Hepatocyte (in vitro differentiated cells): ENCODE data around the gene CACNB4. TPM values are rescaled to one million over a fixed set of nuclear protein-coding genes. Genes with fewer than 3 reads are reported as not detected.

Experiments
- DNase-seq: peaks from one replicate; pipeline ENCODE4 v3.0.0-alpha.2; 2016; ENCODE audit warnings: low spot score
- H2AFZ ChIP-seq: fragments of 200-600 bp; sonication (generic); 2 replicates; pipeline ENCODE4 v1.6.0; 2016; ENCODE audit warnings: antibody characterized with exemption, mild to moderate bottlenecking
- H3K27ac ChIP-seq: fragments of 200-600 bp; sonication (generic); 2 replicates; pipeline ENCODE4 v1.5.1; 2016; ENCODE audit warnings: mild to moderate bottlenecking
- H3K27me3 ChIP-seq: fragments of 200-600 bp; sonication (generic); 2 replicates; pipeline ENCODE4 v1.6.1; 2016
- H3K36me3 ChIP-seq: fragments of 200-600 bp; sonication (generic); replicated peaks from 2 replicates; pipeline ENCODE4 v1.5.1; 2016; ENCODE audit warnings: low read depth; ENCODE audit not compliant: insufficient read depth
- H3K4me1 ChIP-seq: fragments of 200-600 bp; sonication (generic); 2 replicates; pipeline ENCODE4 v1.5.1; 2016; ENCODE audit warnings: mild to moderate bottlenecking, moderate library complexity; ENCODE audit not compliant: insufficient read depth
- H3K4me2 ChIP-seq: fragments of 200-600 bp; sonication (generic); 2 replicates; pipeline ENCODE4 v1.6.0; 2016
- H3K4me3 ChIP-seq: fragments of 200-600 bp; sonication (generic); 2 replicates; pipeline ENCODE4 v1.5.1; 2016; ENCODE audit warnings: mild to moderate bottlenecking
- H3K79me2 ChIP-seq: fragments of 200-600 bp; sonication (generic); 2 replicates; pipeline ENCODE4 v1.6.0; 2017; ENCODE audit warnings: mild to moderate bottlenecking
- H3K9me2 ChIP-seq: fragments of 200-600 bp; sonication (generic); replicated peaks from 2 replicates; pipeline ENCODE4 v1.6.0; 2017; ENCODE audit warnings: mild to moderate bottlenecking; ENCODE audit not compliant: insufficient read depth
- H3K9me3 ChIP-seq: fragments of 200-600 bp; sonication (generic); 2 replicates; pipeline ENCODE4 v1.5.1; 2016; ENCODE audit warnings: low read depth, mild to moderate bottlenecking
- H4K20me1 ChIP-seq: fragments of 200-600 bp; sonication (generic); 2 replicates; pipeline ENCODE4 v1.6.0; 2016; ENCODE audit warnings: mild to moderate bottlenecking; ENCODE audit not compliant: insufficient read depth, poor library complexity, severe bottlenecking
- CTCF ChIP-seq: fragments of 200-600 bp; sonication (generic); IDR thresholded peaks from 2 replicates; pipeline ENCODE4 v1.5.1; 2016; ENCODE audit warnings: antibody characterized with exemption, mild to moderate bottlenecking; ENCODE audit not compliant: poor library complexity
- EZH2 ChIP-seq: fragments of 200-600 bp; sonication (generic); IDR thresholded peaks from 2 replicates; pipeline ENCODE4 v1.6.1; 2016; ENCODE audit warnings: antibody characterized with exemption, mild to moderate bottlenecking, borderline replicate concordance
- EZH2phosphoT487 ChIP-seq: fragments of 200-600 bp; sonication (generic); IDR thresholded peaks from one replicate; pipeline ENCODE4 v1.6.1; 2018; ENCODE audit warnings: antibody characterized with exemption, mild to moderate bottlenecking, low read depth, moderate library complexity; ENCODE audit not compliant: unreplicated experiment, severe bottlenecking
- WGBS: methylation state at CpG from one replicate; pipeline ENCODE4 v1.1.6; 2016; ENCODE audit warnings: low lambda C conversion rate; ENCODE audit errors: missing lambda C conversion rate; 5-methylcytosine and 5-hydroxymethylcytosine counted together
- polyA plus RNA-seq: library from polyadenylated mRNA; unstranded; fragments of >200 nt; fragmentation: Nextera tagmentation; extraction: Ambion mirVana; gene quantifications from 2 replicates; pipeline ENCODE4 v1.2.1, GENCODE V29; 2016
- total RNA-seq: library from RNA; depleted of rRNA; stranded (reverse); fragments of >200 nt; gene quantifications from 2 replicates; pipeline ENCODE4 v1.2.3, GENCODE V29; 2014

CACNB4 gene
- total and polyA plus RNA-seq, 2 experiments from 2014 or later = 0.85 to 4.0 TPM

GRCh38 chr2:151851761-151852160 lies 247.1 kb downstream of the CACNB4 start:
- TF ChIP-seq CTCF (no peak), EZH2phosphoT487 (no peak), EZH2 (no peak)
- Histone ChIP-seq H3K79me2 (no peaks in the 10 kb centered on the region), H3K27ac (peak overlapping the region; percentile 30), H3K4me1 (peaks cover 39% of the 10 kb centered on the region), H3K4me3 (no peak overlapping the region), H3K4me2 (peak overlapping the region; percentile 23), H3K9me3 (no peaks in the 10 kb centered on the region), H3K27me3 (no peaks in the 10 kb centered on the region), H3K36me3 (no peaks in the 10 kb centered on the region), H2AFZ (no peak overlapping the region), H3K9me2 (no peaks in the 10 kb centered on the region), H4K20me1 (no peaks in the 10 kb centered on the region)
- DNase-seq = no peak
- WGBS = 30% methylated on average over 3 of the region's 3 CpGs

- H3K27ac ChIP-seq = peak overlapping the region; percentile 70
- no peak overlapping the region for H2AFZ ChIP-seq
- no peaks in the 10 kb centered on the region for H3K27me3 ChIP-seq
- no peaks in the 10 kb centered on the region for H3K36me3 ChIP-seq
- H3K9me3 ChIP-seq = no peaks in the 10 kb centered on the region
- H3K4me3 ChIP-seq = no peak overlapping the region
- peaks cover 39% of the 10 kb centered on the region for H3K4me1 ChIP-seq
- H3K4me2 ChIP-seq = peak overlapping the region; percentile 26
- no peaks in the 10 kb centered on the region for H3K79me2 ChIP-seq
- no peaks in the 10 kb centered on the region for H3K9me2 ChIP-seq
- DNase-seq = peak; percentile 39
- WGBS = 59% methylated on average over 4 of the region's 4 CpGs
- TF ChIP-seq EZH2 = no peak
- no peak for TF ChIP-seq EZH2phosphoT487
- no peak for TF ChIP-seq CTCF
- no peaks in the 10 kb centered on the region for H4K20me1 ChIP-seq
Observed at GRCh38 chr2:151849413-151850010, 249.3 kb downstream of the CACNB4 start.

GRCh38 chr2:151845884-151846283 lies 253.0 kb downstream of the CACNB4 start:
- H3K9me3 ChIP-seq = no peaks in the 10 kb centered on the region
- no peak for DNase-seq
- H3K4me2 ChIP-seq = no peak overlapping the region
- H3K4me1 ChIP-seq = peaks cover 9% of the 10 kb centered on the region
- no peak overlapping the region for H3K4me3 ChIP-seq
- H3K27me3 ChIP-seq = no peaks in the 10 kb centered on the region
- H3K27ac ChIP-seq = no peak overlapping the region
- no peaks in the 10 kb centered on the region for H4K20me1 ChIP-seq
- H3K36me3 ChIP-seq = no peaks in the 10 kb centered on the region
- H3K79me2 ChIP-seq = no peaks in the 10 kb centered on the region
- H3K9me2 ChIP-seq = no peaks in the 10 kb centered on the region
- 98% methylated on average over 2 of the region's 2 CpGs for WGBS
- no peak overlapping the region for H2AFZ ChIP-seq
- TF ChIP-seq EZH2 (no peak), EZH2phosphoT487 (no peak), CTCF (no peak)
